Chondrocyte (in vitro differentiated cells): ENCODE measurements around the gene PRR14L. TPM values are rescaled to one million over a fixed set of nuclear protein-coding genes. Genes with fewer than 3 reads are reported as not detected.
"Not testable (repeated sequence)": the region's sequence is repeated elsewhere in the genome, so short reads cannot be mapped to it uniquely, and the experiment has no call there.

Experiments used
- DNase-seq: peaks from one replicate; pipeline ENCODE4 v3.0.0; 2021; ENCODE audit warnings: mixed read lengths, low spot score
- H3K27ac Mint-ChIP-seq: one replicate; pipeline ENCODE4 v1.8.0; 2021; ENCODE audit warnings: mild to moderate bottlenecking, moderate library complexity, mixed read lengths; ENCODE audit not compliant: unreplicated experiment
- H3K27me3 Mint-ChIP-seq: 2 replicates; pipeline ENCODE4 v1.8.0; 2021; ENCODE audit warnings: low read depth, mixed read lengths
- H3K36me3 Mint-ChIP-seq: 2 replicates; pipeline ENCODE4 v1.8.0; 2021; ENCODE audit warnings: low read depth, mixed read lengths
- H3K4me1 Mint-ChIP-seq: 2 replicates; pipeline ENCODE4 v1.8.0; 2021; ENCODE audit warnings: low read depth, mild to moderate bottlenecking, mixed read lengths
- H3K4me3 Mint-ChIP-seq: one replicate; pipeline ENCODE4 v1.8.0; 2021; ENCODE audit warnings: mild to moderate bottlenecking, moderate library complexity, mixed read lengths; ENCODE audit not compliant: unreplicated experiment
- H3K9me3 Mint-ChIP-seq: 2 replicates; pipeline ENCODE4 v1.8.0; 2021; ENCODE audit warnings: low read depth, mixed read lengths
- total RNA-seq: library from RNA; stranded (reverse); gene quantifications from 3 replicates; pipeline ENCODE4 v1.2.1, GENCODE V29; 2021
- TF ChIP-seq, protein P1 (sequence below): fragments of 200-600 bp; sonication (generic); IDR thresholded peaks from 2 replicates; pipeline ENCODE4 v1.5.0; 2021; ENCODE audit warnings: antibody characterized with exemption, mild to moderate bottlenecking, moderate library complexity

The PRR14L gene
- total RNA-seq, 1 donor from 2014 or later = 49.1 TPM

DNA sequence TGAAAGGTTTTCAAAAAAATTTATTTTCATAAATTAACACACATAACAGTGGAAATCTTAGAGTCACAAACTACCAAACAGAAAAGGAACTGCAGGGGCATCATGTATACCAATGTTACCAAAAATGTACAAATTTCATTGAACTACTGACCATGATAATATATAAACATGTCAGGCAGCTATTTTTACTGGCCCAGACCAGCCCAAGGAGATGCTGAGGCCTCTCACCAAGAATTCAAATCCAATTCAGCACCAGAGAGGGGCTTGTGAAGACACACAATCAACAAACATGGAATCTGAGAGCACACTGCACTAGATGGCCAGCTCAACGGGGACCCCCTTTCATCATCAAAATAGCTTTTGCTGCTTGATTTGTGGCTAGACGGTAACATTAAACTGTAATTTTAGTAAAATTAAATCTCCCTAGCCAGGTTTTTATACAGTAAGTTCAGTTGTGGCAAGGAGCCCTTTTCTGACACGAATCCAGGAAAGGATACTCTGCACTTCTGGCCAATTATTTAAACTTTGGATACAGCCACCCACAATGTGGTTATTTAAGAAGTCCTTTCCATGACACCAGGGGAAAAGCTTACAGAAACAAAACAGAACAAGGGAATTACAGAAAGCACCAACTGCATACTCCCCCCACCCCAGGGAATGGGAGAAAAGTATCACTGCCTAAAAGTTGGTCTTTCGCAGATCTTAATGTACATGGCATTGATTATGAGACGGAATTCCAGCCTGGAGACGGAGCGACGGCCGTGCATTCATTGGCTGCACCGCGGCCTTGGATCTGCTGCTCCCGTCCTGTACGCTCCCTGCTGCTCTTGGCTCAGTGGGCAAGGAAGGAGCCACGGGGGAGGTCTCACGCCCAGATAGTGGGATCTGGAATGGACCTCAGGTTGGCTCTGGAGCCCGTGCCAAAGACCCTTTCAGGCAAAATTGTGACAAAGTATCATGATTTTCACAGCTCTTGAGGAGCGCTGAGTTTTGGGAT, 68.3 kb downstream of the PRR14L start:
- Mint-ChIP-seq H3K4me1 (peaks cover 62% of the 10 kb centered on the region), H3K36me3 (peaks cover 11% of the 10 kb centered on the region), H3K4me3 (no peak overlapping the region), H3K27ac (peak overlapping the region; percentile 93), H3K27me3 (no peaks in the 10 kb centered on the region), H3K9me3 (no peaks in the 10 kb centered on the region)
- TF ChIP-seq, protein P1, sequence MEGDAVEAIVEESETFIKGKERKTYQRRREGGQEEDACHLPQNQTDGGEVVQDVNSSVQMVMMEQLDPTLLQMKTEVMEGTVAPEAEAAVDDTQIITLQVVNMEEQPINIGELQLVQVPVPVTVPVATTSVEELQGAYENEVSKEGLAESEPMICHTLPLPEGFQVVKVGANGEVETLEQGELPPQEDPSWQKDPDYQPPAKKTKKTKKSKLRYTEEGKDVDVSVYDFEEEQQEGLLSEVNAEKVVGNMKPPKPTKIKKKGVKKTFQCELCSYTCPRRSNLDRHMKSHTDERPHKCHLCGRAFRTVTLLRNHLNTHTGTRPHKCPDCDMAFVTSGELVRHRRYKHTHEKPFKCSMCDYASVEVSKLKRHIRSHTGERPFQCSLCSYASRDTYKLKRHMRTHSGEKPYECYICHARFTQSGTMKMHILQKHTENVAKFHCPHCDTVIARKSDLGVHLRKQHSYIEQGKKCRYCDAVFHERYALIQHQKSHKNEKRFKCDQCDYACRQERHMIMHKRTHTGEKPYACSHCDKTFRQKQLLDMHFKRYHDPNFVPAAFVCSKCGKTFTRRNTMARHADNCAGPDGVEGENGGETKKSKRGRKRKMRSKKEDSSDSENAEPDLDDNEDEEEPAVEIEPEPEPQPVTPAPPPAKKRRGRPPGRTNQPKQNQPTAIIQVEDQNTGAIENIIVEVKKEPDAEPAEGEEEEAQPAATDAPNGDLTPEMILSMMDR = no peak
- peak; percentile 52 for DNase-seq

DNA sequence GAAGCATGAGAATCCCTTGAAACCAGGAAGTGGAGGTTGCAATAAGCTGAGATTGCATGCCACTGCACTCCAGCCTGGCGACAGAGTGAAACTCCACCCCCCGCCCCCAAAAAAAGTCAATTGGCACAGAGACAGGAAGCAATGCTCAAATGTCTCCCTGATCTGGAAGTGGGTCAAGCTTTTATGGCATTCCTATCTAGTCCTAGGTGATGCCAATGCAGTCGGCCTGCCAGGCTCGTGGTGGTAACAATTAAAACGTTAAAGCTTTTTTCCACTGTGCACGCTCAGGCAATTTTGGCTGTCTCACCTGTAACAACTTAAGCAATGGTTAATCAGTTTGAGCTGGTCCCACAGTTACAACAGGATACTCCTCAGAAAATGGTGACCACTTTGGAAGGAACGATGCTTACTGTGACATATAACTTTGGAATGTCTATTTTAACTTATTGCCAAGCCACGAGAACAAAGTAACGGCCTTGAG, 69.0 kb downstream of the PRR14L start:
- TF ChIP-seq, protein P1 = no peak
- H3K4me3 Mint-ChIP-seq = no peak overlapping the region
- H3K9me3 Mint-ChIP-seq = no peaks in the 10 kb centered on the region
- peaks cover 11% of the 10 kb centered on the region for H3K36me3 Mint-ChIP-seq
- H3K4me1 Mint-ChIP-seq = peaks cover 64% of the 10 kb centered on the region
- H3K27ac Mint-ChIP-seq = peak overlapping the region; percentile 93
- DNase-seq = peak; percentile 13
- H3K27me3 Mint-ChIP-seq = no peaks in the 10 kb centered on the region

- Mint-ChIP-seq H3K27me3 (no peaks in the 10 kb centered on the region), H3K4me1 (peaks cover 56% of the 10 kb centered on the region), H3K9me3 (no peaks in the 10 kb centered on the region)
Measured at GRCh38 chr22:31678748-31679147, 71.2 kb downstream of the PRR14L start.

GRCh38 chr22:31676700-31677099, 73.2 kb downstream of the PRR14L start:
- Mint-ChIP-seq H3K36me3 (no peaks in the 10 kb centered on the region), H3K9me3 (no peaks in the 10 kb centered on the region), H3K4me3 (peak overlapping the region; percentile 84), H3K27me3 (no peaks in the 10 kb centered on the region), H3K4me1 (peaks cover 36% of the 10 kb centered on the region), H3K27ac (peak overlapping the region; percentile 90)
- TF ChIP-seq, protein P1 = no peak
- peak; percentile 91 for DNase-seq

More at GRCh38 chr22:31678748-31679147, 71.2 kb downstream of the PRR14L start:
- Mint-ChIP-seq H3K4me3 (no peak overlapping the region), H3K36me3 (no peaks in the 10 kb centered on the region), H3K27ac (peak overlapping the region; percentile 81)
- DNase-seq = peak; percentile 41
- TF ChIP-seq, protein P1 = no peak

GRCh38 chr22:31674219-31674618, 75.7 kb downstream of the PRR14L start:
- DNase-seq, H3K36me3 Mint-ChIP-seq, H3K27me3 Mint-ChIP-seq, H3K9me3 Mint-ChIP-seq, H3K4me3 Mint-ChIP-seq, H3K27ac Mint-ChIP-seq: not testable (repeated sequence)
- H3K4me1 Mint-ChIP-seq = peaks cover 14% of the 10 kb centered on the region

GRCh38 chr22:31668849-31669248, 81.1 kb downstream of the PRR14L start:
- not testable (repeated sequence) for H3K4me3 Mint-ChIP-seq, H3K27ac Mint-ChIP-seq, H3K27me3 Mint-ChIP-seq, H3K4me1 Mint-ChIP-seq, DNase-seq, H3K9me3 Mint-ChIP-seq, H3K36me3 Mint-ChIP-seq
